NCI-H748 (cell line): ENCODE data around the gene NPHP4.
A peak's percentile ranks its signal among the peaks of the same experiment; 100 is the strongest.

Experiments used
- DNase-seq: peaks from one replicate; lab custom pipeline; 2025; ENCODE audit not compliant: unreplicated experiment; lab: John Stamatoyannopoulos, UW

Gene NPHP4

DNA sequence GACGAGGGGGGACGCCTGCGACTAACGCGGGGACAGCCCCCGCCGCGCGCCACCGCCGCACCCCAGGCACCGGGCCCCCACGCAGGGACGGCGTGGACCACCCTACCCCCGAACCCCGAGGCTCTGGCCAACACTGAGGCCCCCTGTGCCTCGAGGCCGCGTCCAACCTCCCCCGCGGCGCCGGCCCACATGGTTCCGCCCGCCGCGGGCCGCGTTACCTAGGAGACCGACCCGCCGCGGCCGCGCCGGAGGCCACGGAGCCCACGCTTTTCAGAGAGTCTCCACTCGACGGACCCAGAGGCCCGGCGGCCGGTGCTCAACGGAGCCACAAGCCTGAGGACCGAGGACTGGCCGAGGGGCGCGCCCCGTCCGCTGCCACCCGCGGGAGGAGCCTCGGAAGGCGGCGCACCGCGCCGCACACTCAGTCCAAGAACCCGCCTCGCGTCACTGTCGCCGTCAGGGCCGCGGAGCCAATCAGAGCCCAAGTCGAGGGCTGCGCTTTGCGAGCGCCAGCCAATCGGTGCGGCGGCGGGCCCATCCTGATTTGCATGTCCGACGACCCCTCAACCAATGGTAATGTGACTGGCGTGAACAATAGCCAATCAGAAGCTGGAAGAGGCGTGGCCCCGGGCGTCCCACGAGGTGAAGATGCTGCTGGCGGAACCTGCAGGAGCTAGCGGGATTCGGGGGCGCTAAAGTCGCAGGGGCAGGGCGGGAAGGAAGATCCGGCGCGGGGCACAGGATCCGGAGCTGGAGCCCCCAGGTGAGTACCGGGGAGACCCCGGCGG lies at the start of gene NPHP4:
Gene NPHP4 (minus strand): TSS at position 400 of the 788 bp plus-strand sequence. CDS start 6,136 bp downstream, outside the sequence.
- peak; percentile 99 for DNase-seq

DNA sequence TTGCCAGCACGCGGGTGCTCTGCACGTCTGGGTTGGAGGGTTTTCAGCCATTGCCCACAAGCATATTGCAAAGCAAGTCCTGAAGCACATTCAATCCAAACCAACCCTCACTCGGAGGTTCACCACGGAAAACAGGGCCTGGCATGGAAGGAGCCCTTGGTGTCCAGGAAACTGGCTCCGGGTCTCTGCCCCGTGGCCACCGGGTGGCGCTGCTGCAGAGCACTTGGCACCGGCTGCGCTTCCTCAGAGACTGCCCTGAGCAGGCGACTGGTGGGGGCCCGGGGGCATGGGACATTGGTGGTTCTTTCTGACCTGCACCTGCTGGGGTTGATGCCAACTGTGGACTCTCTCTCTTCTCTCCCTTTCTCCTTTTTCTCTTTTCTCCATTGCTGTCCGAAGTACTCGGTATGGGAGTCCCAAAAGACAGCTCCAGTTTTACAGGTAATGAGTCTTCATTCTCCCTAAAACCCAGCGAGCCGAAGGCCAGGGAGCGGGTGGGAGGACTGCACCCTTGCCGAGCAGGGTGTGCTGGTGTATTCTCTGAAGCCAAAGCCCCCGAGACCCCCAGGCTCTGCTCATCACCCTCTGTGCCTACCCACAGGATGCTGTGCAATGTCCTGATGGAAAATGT lies 49.3 kb upstream of the NPHP4 start:
- DNase-seq: peak; percentile 20

DNA sequence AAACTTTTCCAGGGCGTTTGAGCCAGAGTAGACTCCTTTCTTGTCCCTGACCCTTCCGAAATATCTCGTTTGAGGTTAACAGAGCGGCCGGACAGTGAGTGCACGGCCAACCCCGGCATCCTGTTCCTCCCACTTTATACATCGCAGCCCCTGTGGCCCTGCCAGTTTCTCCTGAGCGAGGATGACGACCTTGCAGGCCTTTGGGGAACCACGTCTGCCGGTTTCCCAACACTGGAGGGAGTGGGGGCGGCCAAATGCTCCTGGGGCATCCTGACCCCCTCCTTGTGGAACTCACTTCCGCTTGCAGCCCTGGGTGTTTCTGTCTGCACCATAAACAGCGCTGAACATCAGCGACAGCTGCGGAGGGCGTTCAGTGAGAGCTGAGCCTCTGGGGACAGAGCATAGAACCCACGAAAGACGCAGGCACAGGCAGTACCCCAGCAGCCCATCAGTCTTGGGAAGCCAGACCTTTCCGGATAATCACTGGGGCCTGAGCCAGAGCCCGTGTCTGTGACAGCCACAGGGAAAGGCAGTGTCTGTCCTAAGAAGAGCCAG lies 48.7 kb upstream of the NPHP4 start:
- no peak for DNase-seq

DNA sequence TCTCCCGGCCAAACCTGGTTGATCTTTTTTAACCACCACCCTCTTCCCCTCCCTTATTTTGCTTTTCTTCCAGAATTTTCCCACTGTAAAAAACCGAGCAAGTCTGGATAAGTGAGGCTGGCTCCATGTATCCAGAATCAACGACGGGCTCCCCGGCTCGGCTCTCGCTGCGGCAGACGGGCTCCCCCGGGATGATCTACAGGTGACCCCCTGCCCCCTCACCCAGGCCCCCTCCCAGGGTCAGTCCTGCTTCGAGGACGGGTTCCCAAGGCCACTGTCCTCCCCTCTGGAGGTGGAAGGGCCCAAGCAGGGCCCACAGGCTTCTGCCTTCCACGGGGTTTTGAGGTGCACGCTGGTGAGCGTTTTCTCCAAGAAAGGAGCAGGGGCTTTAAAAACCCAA lies 48.2 kb upstream of the NPHP4 start:
- DNase-seq: no peak

DNA sequence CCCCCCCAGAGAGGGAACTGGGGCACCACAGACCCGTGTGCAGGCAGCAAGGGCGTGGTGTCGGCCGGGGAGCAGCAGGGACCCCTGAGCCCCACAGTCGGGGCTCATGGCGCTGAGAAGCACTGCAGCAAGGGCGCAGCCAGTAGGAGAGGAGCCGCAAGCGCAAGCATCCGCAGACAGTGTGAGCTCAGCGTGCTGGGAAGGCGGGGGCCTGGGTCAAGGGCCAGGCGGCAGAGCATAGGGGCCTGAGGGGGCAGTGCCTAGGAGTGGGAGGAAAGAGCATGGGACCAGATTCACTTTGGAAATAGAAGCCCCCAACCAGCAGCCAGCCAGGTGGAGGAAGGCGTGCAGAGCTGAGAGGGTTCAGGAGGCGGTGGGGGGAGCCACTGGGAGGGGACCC lies 46.8 kb upstream of the NPHP4 start:
- DNase-seq: no peak

DNA sequence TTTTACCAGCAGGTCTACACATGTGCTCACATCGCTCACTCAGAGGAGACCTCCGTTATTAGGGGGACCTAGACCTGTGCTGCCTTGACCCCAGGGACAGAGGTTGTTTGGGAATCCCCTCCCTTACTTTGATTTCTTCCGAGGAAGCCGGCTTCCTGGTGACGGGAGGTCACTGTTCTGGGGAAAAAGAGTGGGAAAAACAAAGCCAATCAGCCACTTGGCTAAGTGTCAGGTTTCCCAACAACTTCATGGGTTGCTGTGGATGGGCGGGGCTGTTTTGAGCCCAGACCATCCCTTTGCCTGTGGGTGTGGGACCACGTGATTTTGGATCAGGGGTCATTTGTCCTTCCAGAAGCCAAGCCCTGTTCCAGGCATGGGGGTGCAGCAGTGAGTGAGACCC lies 46.4 kb upstream of the NPHP4 start:
- DNase-seq: no peak

DNA sequence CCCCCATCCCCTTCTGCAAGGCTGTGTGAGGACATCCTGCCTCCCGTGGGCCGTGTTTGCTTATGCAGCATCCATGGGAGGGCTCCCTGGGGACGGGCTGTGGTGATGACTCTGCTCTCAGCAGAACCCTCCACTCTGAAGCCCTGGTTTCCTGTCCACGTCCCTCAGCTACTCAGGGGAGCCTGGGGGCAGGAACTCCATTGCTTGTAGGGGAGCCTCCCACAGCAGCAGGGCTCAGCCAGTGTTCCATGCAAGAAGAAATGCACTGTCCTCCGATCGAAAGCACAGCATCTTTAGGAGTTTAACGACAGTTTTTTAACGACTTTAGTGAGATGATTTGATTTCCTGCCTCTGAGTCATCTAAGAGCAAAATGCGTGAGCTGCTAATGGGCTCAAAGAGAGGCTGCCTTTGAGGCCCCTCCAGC lies 45.1 kb upstream of the NPHP4 start:
- DNase-seq: no peak

DNA sequence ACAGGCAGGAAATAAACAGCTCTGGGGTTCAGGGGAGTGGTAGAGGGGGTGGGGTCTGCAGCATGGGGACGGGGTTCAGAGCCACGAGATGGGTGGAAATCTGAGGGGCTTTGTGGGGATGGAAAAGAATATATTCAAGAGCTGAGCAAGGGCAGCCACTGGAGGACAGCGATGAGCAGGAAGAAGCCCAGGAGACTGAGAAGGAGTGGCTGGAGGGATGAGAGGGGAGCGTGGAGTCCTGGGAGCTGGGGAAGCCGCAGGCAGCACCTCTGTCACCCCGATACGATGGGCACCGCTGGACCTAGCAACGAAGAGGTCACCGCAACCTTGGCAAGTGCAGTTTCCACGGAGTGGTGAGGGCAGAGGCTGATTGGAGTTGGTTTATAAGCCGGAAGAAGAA lies 43.5 kb upstream of the NPHP4 start:
- no peak for DNase-seq

DNA sequence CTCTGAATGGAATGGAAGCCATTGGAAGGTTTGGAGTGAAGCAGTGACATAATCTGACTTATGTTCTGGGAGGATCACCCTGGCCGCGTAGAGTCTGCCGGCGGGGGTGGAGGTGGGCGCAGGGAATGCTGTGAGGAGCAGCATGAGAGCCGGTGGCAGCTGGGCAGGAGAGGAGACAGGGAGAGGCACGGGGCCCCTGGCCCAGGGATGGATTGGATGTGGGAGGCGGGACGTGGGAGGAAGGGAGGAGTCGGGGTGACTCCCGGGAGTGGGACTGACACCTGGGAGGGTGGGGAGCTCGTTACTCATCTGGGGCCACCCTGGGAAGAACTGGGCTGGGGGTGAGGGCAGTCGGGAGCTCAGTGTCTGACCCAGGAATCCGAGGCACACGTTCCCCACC lies 43.1 kb upstream of the NPHP4 start:
- no peak for DNase-seq

DNA sequence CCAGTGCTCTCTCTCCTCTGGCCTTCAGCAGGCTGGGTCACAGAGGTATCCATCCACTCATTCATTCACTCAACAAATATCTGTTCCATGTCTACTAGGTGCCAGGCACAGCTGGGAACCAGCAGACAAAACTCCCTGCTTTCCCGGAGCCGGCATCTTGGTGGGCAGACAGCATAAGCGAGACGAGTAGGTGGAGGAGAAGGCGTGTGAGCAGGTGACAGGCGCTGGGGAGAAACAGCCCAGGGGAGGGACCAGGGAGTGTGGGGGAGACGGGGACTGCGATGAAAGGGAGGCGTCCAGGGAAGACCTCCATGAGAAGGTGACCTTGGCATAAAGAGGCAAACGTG lies 42.5 kb upstream of the NPHP4 start:
- DNase-seq: no peak

DNA sequence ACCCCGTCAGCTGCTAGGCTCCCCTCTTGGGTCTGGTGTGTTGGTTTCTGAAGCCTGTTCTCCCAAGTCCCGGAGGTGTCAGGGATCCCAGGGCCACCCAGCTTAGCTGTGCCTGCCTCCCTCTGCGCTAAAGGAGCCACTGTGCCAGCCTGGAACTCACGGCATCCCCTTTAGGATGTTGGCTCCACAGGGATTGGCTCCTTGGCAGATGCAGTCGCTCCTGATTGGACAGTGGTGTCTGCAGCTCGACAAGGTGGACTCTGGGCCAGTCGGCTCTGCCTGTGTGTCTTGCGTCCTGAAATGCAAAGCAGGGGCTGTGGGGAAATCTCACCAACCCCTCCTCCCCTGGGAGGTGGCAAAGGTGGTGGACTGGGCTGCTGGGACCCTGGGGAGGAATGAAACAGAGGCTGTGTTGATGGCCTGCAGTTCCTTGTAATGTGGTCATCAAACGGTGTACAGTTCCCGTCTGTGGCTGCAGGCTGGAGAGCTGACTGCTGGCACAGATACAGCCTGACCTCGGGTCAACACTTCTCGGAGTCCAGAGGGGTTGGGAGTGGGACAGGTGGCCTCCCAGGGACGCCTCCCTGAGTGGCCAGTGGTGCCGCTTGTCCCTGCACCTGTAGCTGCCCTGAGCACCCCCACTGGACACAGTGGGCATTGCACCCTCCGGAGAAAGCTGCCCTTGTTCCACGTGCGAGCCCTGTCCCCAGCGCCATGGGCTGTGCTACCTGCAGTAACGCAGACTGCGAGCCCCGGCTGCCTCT lies 41.9 kb upstream of the NPHP4 start:
- DNase-seq: peak; percentile 71

DNA sequence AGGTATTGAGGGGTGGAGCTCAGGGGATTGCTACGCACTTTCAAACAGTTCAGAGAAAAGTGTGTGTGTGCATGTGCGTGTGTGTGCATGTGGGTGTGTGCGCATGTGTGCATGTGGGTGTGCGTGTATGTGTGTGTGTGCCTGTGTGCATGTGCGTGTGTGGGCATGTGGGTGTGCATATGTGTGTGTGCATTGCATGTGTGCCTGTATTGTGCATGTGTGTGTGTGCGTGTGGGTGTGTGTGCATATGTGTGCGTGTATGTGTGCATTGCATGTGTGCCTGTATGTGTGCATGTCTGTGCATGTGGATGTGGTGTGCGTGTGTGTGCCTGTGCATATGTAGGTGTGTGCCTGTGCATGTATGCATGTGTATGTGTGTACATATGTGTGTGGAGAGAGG lies 40.9 kb upstream of the NPHP4 start:
- DNase-seq: no peak

DNA sequence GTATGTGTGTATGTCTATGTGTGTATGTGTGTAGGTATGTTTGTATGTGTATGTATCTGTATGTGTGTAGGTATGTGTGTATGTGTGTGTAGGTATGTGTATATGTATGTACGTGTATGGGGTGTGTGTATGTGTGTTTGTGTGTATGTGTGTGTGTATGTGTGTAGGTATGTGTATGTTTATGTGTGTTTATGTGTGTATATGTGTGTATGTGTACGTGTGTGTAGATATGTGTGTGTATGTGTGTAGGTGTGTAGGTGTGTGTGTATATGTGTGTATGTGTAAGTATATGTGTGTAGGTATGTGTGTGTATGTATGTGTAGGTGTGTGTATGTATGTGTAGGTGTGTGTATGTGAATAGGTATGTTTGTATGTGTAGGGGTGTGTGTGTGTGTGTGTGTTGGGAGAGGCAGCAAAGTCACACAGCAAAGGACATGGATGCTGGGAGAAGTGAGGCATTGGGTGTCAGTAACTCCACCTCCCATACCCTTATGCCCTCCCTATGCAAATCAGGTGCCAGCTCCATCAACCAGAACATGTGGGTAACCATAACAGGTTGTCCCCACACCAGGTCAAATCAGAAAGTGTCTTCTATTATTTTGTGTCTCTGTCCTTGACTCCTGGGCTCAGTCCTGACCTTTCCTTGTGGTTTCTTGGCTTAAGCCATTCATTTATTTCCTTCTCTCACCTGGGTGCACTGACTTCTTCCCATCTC lies 38.5 kb upstream of the NPHP4 start:
- no peak for DNase-seq

DNA sequence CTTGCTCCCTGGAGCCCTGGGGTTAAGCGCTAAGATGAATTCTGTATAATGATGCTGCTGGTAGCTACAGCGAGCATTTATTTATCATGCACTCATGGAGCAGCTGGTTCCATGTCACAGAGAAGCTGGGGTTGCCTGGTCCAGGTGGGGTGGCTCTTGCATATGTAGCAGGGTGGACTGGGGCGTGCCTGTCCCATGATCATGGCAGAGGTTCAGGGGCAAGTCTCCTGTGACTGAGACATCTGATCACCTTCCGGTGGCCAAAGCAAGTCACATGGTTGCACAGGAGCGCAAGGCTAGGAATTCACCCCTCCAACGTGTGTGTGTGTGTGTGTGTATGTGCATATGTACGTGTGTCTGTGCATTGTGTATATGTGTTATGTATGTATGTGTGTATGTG lies 37.9 kb upstream of the NPHP4 start:
- no peak for DNase-seq

DNA sequence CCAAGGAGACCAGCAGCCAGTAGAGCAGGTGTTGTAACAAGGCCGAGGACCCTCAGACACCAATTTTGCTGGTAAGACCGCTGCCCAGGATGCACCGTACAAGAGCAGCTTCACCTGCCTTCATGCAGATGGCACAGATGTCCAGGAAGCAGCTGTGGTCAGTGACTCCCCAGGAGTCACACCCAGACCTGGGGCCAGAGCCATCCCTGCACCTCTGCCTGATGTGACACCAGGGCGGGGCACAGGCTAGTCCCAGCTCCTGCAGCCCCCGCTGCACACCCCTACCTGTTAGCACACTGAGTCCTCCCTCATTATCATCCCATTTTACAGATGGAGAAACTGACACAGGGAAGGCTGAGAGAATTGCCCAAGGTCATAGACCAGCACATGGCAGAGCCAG lies 37.1 kb upstream of the NPHP4 start:
- no peak for DNase-seq

DNA sequence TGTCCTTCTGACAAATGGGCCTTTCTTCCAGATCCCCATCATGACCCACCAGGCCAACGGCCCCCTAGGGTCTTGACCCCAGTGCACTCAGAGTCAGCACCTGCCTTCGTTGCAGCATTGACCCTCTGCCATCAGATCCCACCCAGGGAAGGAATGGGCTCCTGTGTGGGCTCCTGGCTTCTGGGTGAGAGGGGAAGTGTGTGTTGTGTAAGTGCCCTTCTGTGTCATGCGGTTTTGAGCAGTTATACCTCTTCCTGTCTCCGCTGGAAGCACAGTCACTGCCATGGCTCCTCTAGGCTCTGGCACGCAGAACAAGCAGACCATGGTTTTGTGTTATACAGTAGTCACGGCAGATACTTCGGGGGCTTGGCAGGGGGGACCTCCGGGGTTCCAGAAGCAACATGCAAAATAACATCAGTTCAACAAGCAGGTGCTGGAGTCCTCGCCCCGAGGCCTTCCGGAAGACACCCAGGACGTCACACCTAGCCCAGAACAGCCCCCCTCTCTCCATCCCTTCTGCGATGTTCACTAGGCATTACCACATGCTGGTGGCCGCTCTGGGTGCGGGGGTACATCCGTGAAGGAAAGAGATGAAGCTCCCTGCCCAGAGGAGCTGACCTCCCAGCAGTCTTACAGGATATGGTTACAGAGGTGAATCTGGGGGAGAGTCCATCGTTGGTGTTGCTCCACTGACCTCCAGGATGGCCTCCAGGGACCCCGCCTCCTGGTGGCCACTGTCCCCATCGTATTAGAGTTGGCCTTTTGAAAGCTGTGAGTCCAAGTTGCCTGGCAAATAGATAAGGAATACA lies 36.0 kb upstream of the NPHP4 start:
- no peak for DNase-seq

DNA sequence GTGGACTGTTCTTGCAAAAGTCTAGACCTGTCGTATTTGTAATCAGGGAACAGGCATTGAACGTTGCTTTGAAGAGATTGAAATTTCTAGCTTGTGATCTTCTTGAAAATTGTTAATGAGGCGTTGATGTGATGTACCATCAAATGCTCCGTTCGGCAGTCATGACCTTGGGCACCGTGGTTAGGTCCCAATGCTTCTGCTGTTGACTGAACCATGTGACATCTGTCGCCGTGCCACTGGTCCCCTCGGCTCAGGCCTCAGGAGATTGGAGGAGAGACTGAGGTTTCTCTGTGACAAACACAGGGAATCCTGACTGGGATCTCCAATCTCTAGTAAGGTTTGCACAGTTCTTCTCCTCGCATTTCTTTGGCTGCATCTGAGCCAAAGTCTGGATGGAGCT lies 35.4 kb upstream of the NPHP4 start:
- no peak for DNase-seq

DNA sequence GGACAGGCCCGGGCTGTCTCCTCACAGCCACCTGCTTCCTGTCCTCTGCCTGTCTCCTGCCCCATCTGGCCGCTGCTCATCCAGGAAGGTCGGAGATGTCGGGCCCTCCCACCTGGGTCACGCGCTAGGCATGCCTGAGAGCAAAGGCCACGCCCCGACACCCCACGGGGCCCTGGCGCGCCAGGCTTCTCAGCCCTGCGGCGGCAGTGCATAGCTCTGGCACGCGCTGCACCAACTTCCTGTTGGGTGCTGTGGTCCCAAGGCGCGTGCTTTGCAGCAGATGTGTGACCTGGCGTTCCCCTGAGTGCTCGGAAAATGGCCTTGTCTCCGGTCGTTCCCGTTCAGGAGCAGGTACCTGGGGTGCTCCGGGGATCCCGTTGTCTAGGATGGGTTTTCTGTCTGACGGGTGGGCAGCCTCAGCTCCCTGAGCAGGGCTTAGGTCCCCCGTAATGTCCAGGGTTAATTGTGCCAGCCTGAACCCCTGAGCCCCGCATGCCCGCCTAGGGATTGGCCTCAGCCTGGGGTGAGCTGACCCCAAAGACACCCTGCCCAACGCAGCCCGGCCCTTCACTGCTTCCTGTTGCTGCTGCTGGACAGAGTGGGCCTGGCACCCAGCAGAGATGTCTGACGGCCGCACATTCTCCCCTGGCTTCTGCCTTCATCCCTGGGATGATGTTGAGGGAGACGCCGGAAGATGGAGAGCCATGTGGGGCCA lies 34.0 kb upstream of the NPHP4 start:
- peak; percentile 8 for DNase-seq

DNA sequence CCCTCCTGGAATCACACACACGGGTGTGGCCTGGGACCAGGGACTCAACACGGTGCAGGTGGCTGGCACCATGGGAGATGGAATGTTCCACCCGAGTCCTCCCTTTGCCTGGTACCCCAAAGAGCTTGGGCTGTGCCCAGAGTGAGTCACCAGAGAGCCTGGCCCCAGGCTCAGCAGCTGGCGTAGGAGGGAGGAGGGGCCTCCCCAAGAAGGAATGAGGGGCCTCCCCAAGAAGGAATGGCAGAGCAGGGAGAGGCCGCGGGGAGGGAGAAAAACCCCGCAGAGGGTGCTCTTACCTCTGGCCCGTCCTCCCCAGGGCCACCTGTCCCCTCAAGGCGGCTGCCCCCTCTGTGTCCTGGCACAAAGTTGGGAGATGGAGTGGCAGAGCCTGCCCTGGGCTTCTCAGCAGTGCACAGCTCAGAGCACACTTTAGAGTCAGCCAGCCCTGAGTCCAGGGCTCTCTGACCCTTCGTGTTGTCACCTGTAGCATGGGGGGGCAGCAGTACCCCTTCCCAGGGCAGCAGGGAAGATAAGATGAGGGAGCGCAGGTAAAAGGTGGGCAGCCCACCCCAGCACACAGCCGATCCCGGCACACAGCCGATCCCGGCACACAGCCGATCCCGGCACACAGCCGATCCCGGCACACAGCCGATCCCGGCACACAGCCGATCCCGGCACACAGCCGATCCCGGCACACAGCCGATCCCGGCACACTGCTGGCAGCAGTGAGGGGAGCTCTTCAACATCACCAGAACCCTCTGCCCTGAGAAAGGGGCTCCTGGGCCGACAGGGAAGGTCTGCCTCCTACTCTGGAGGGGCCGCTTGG lies 33.3 kb upstream of the NPHP4 start:
- no peak for DNase-seq
